Femur (tissue), 1 donor: Measurements from ENCODE around the gene HAGH.

Experiments used
- DNase-seq: peaks from one replicate; pipeline ENCODE4 v3.0.0-alpha.2; 2017

Gene HAGH

GRCh38 chr16:1758923-1759322 is 67.7 kb downstream of the HAGH start:
- no peak for DNase-seq

- no peak for DNase-seq
Observed at GRCh38 chr16:1757714-1758461, 68.7 kb downstream of the HAGH start.
